Activated naive CD8-positive, alpha-beta T cell (primary cell): ENCODE results near the gene TPCN1.

Source experiments
- H3K27ac Mint-ChIP-seq: one replicate; pipeline ENCODE4 v1.8.0; 2021; ENCODE audit warnings: mixed read lengths
- H3K27me3 Mint-ChIP-seq: one replicate; pipeline ENCODE4 v1.8.0; 2021; ENCODE audit warnings: mixed read lengths
- H3K36me3 Mint-ChIP-seq: one replicate; pipeline ENCODE4 v1.8.0; 2021; ENCODE audit warnings: mixed read lengths
- H3K4me1 Mint-ChIP-seq: one replicate; pipeline ENCODE4 v1.8.0; 2021; ENCODE audit warnings: low read depth, mixed read lengths
- H3K4me3 Mint-ChIP-seq: one replicate; pipeline ENCODE4 v1.8.0; 2021; ENCODE audit warnings: mild to moderate bottlenecking, mixed read lengths
- H3K9me3 Mint-ChIP-seq: one replicate; pipeline ENCODE4 v1.8.0; 2021; ENCODE audit warnings: low read depth, mixed read lengths

The TPCN1 gene

GRCh38 chr12:113239288-113239771 is 18.1 kb downstream of the TPCN1 start:
- Mint-ChIP-seq H3K4me1 (peaks cover 14% of the 10 kb centered on the region), H3K36me3 (peaks cover 9% of the 10 kb centered on the region), H3K27me3 (no peaks in the 10 kb centered on the region), H3K9me3 (no peaks in the 10 kb centered on the region), H3K4me3 (no peak overlapping the region), H3K27ac (peak overlapping the region; percentile 30)

- Mint-ChIP-seq H3K4me3 (no peak overlapping the region), H3K27me3 (no peaks in the 10 kb centered on the region), H3K27ac (no peak overlapping the region), H3K9me3 (no peaks in the 10 kb centered on the region), H3K4me1 (peaks cover 16% of the 10 kb centered on the region), H3K36me3 (peaks cover 9% of the 10 kb centered on the region)
Measured at GRCh38 chr12:113239811-113240331, 18.6 kb downstream of the TPCN1 start.

- no peaks in the 10 kb centered on the region for H3K9me3 Mint-ChIP-seq
- H3K4me3 Mint-ChIP-seq = no peak overlapping the region
- H3K4me1 Mint-ChIP-seq = peaks cover 14% of the 10 kb centered on the region
- no peak overlapping the region for H3K27ac Mint-ChIP-seq
- H3K36me3 Mint-ChIP-seq = peaks cover 9% of the 10 kb centered on the region
- H3K27me3 Mint-ChIP-seq = no peaks in the 10 kb centered on the region
Measured at GRCh38 chr12:113240395-113240794, 19.1 kb downstream of the TPCN1 start.

GRCh38 chr12:113241191-113242025 is 20.1 kb downstream of the TPCN1 start:
- Mint-ChIP-seq H3K36me3 (peaks cover 9% of the 10 kb centered on the region), H3K4me1 (peaks cover 10% of the 10 kb centered on the region), H3K27ac (no peak overlapping the region)

GRCh38 chr12:113242026-113242418 is 20.8 kb downstream of the TPCN1 start:
- Mint-ChIP-seq H3K36me3 (peaks cover 7% of the 10 kb centered on the region), H3K27me3 (no peaks in the 10 kb centered on the region), H3K4me1 (peaks cover 10% of the 10 kb centered on the region), H3K4me3 (no peak overlapping the region), H3K9me3 (no peaks in the 10 kb centered on the region), H3K27ac (no peak overlapping the region)

More at GRCh38 chr12:113241191-113242025, 20.1 kb downstream of the TPCN1 start:
- no peaks in the 10 kb centered on the region for H3K9me3 Mint-ChIP-seq
- H3K4me3 Mint-ChIP-seq = no peak overlapping the region
- H3K27me3 Mint-ChIP-seq = no peaks in the 10 kb centered on the region

- H3K36me3 Mint-ChIP-seq = peaks cover 7% of the 10 kb centered on the region
- H3K4me3 Mint-ChIP-seq = no peak overlapping the region
- H3K9me3 Mint-ChIP-seq = no peaks in the 10 kb centered on the region
- H3K27me3 Mint-ChIP-seq = no peaks in the 10 kb centered on the region
- peak overlapping the region; percentile 4 for H3K27ac Mint-ChIP-seq
- H3K4me1 Mint-ChIP-seq = peaks cover 10% of the 10 kb centered on the region
Measured at GRCh38 chr12:113242560-113242959, 21.3 kb downstream of the TPCN1 start.

- no peaks in the 10 kb centered on the region for H3K9me3 Mint-ChIP-seq
- no peak overlapping the region for H3K27ac Mint-ChIP-seq
- H3K27me3 Mint-ChIP-seq = no peaks in the 10 kb centered on the region
- H3K36me3 Mint-ChIP-seq = peaks cover 7% of the 10 kb centered on the region
- peaks cover 10% of the 10 kb centered on the region for H3K4me1 Mint-ChIP-seq
- no peak overlapping the region for H3K4me3 Mint-ChIP-seq
Measured at GRCh38 chr12:113244047-113244460, 22.8 kb downstream of the TPCN1 start.

- Mint-ChIP-seq H3K4me3 (no peak overlapping the region), H3K36me3 (peaks cover 7% of the 10 kb centered on the region), H3K4me1 (peaks cover 10% of the 10 kb centered on the region), H3K27me3 (no peaks in the 10 kb centered on the region), H3K27ac (peak overlapping the region; percentile 28), H3K9me3 (no peaks in the 10 kb centered on the region)
Measured at GRCh38 chr12:113244478-113244958, 23.3 kb downstream of the TPCN1 start.

GRCh38 chr12:113245695-113246477 is 24.6 kb downstream of the TPCN1 start:
- Mint-ChIP-seq H3K27ac (no peak overlapping the region), H3K27me3 (no peaks in the 10 kb centered on the region), H3K4me3 (no peak overlapping the region), H3K4me1 (peaks cover 5% of the 10 kb centered on the region), H3K36me3 (no peaks in the 10 kb centered on the region), H3K9me3 (no peaks in the 10 kb centered on the region)

- Mint-ChIP-seq H3K4me1 (peaks cover 2% of the 10 kb centered on the region), H3K27me3 (no peaks in the 10 kb centered on the region), H3K9me3 (no peaks in the 10 kb centered on the region), H3K36me3 (no peaks in the 10 kb centered on the region), H3K27ac (no peak overlapping the region), H3K4me3 (no peak overlapping the region)
Measured at GRCh38 chr12:113246478-113247122, 25.3 kb downstream of the TPCN1 start.

- H3K27me3 Mint-ChIP-seq = no peaks in the 10 kb centered on the region
- peaks cover 3% of the 10 kb centered on the region for H3K36me3 Mint-ChIP-seq
- H3K4me3 Mint-ChIP-seq = no peak overlapping the region
- no peak overlapping the region for H3K27ac Mint-ChIP-seq
- H3K4me1 Mint-ChIP-seq = peaks cover 2% of the 10 kb centered on the region
- H3K9me3 Mint-ChIP-seq = no peaks in the 10 kb centered on the region
Measured at GRCh38 chr12:113247123-113248050, 26.1 kb downstream of the TPCN1 start.

GRCh38 chr12:113248051-113248825 is 27.0 kb downstream of the TPCN1 start:
- peaks cover 5% of the 10 kb centered on the region for H3K36me3 Mint-ChIP-seq
- H3K9me3 Mint-ChIP-seq = no peaks in the 10 kb centered on the region
- no peak overlapping the region for H3K4me3 Mint-ChIP-seq
- no peaks in the 10 kb centered on the region for H3K27me3 Mint-ChIP-seq
- H3K4me1 Mint-ChIP-seq = peaks cover 2% of the 10 kb centered on the region
- H3K27ac Mint-ChIP-seq = no peak overlapping the region

- Mint-ChIP-seq H3K4me1 (peaks cover 2% of the 10 kb centered on the region), H3K27me3 (no peaks in the 10 kb centered on the region), H3K4me3 (no peak overlapping the region), H3K27ac (no peak overlapping the region), H3K9me3 (no peaks in the 10 kb centered on the region), H3K36me3 (peaks cover 11% of the 10 kb centered on the region)
Measured at GRCh38 chr12:113248842-113249435, 27.7 kb downstream of the TPCN1 start.
